HG03520 (cell line): ENCODE measurements around the gene LTA.
"Not testable (repeated sequence)": the region's sequence is repeated elsewhere in the genome, so short reads cannot be mapped to it uniquely, and the experiment has no call there.

ENCODE experiments used
- ATAC-seq: cut with Tn5 transposase; IDR thresholded peaks from one replicate; pipeline ENCODE4 v1.9.1; 2021; ENCODE audit warnings: mild to moderate bottlenecking, moderate library complexity; ENCODE audit not compliant: unreplicated experiment

The LTA gene

DNA sequence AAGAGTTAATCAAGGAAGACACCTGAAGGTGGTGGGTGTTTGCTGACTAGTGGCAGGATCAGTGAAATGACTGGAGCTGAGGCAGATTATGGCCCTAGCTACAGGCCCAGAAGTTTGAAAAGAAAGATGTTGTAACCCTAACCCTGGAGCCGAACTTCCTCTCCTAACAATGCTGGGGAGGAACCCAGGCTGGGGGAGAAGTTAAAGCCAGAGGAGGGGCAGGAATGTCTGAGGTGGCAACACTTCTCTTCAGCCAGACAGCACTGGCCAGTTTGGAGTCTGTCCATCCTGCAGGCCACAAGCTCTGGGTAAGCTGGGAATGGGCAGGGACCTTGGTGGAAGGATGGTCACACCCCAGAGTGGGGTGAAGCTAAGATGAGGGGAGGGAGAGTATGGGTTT is 13.9 kb downstream of the LTA start, which contains the start of gene LST1:
LST1 (plus strand) TSS at position 270 of the 400 bp plus-strand sequence. CDS start 1,023 bp downstream, outside the sequence.
- ATAC-seq: no peak

DNA sequence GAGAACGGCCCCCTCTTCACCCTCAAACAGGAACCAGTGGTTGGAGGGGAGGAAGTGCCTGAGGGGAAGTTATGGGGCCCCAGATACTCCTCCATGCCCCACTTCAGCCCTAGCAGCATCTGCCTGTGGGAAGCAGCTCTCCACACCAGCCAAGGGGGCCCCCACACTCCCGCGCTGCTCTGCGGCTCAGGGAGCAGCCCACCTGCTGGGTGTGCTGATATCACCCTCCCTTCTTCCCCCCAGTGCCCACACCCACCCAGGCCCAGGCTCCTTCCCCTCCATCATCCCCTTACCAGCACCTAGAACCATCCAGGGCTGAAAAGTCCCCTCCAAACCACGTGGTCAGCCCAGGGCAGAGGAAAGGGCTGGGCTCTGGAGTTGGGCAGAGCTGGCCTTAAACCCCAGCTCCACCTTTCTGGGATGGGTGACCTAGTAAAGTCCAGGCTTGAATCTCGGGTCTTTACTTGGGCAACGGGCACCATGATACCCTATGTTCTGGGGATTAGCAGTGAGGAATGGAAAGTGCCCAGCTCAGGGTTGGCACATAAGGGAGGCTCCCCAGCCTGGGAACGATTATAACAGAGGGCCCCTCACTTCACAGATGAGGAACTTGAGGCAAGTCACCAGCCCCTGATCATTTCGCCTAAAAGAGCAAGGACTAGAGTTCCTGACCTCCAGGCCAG is 14.7 kb downstream of the LTA start:
- ATAC-seq: no peak

DNA sequence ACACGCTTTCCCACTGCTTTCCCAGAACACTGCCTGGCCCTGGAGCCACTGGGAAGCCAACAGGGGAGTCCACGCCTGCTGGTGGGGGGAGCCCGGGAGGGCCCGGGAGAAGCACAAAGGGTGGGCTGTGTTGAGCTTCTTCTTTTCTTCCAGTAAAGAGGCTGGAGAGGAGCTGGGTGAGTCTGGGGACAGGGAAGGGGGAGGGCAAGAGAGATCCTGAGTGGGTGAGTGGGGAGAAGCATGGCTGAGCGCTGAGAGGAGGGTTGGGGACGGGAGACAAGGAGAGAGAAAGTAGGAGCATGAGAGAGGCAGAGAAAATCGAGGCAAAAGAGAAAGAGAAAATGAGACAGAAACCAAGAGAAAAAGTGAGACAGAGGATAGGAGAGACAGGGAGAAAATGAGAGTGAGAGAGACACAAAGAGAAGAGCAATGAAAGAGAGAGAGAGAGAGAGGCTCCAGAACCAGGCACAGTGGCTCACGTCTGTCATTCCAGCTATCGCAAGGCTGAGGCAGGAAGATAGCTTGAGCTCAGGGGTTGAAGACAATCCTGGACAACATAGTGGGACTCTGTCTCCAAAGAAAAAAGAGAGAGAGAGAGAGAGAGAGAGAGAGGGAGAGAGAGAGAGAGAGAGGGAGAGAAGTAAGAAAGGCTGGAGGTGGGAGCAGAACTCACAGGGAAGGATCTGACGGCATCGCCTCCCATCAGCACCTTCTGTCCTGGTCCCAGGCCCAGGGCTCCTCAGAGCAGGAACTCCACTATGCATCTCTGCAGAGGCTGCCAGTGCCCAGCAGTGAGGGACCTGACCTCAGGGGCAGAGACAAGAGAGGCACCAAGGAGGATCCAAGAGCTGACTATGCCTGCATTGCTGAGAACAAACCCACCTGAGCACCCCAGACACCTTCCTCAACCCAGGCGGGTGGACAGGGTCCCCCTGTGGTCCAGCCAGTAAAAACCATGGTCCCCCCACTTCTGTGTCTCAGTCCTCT is 16.0 kb downstream of the LTA start:
- no peak for ATAC-seq

- no peak for ATAC-seq
Observed at GRCh38 chr6:31588871-31589650, 17.0 kb downstream of the LTA start.

- not testable (repeated sequence) for ATAC-seq
Observed at GRCh38 chr6:31590691-31591090, 18.6 kb downstream of the LTA start.

DNA sequence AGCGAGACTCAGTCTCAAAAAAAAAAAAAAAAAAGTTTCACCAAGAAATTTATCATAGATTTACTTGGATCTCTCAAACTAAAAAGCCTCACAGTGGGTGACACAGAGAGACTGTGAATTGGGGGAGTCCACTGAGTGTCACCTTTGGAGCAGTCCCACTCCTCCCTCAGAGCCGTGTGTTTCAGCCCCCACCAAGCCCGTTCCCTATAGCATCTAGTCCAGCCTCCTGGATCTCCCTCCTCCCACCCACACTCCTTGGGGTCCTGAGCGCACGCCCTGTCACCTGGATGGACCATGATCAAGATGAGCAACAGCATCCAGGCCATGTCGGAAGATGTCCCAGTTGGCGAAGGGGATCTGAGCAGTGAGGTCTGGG is 20.3 kb downstream of the LTA start:
- no peak for ATAC-seq

DNA sequence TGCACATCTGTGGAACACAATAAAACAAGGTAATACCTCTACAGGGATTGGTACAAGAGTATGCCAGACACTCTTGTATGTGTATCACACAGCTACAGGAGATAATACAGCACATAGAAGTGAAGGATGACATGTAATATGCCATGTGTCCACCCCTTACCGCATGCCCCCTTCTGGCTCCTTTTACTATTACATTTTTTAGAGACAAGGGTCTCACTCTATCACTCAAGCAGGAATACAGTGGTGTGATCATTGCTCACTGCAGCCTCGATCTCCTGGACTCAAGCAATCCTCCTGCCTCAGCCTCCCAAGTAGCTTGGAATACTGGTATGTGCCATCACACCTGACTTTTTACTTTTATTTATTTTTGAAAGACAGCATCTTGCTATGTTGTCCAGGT is 24.9 kb downstream of the LTA start:
- no peak for ATAC-seq

DNA sequence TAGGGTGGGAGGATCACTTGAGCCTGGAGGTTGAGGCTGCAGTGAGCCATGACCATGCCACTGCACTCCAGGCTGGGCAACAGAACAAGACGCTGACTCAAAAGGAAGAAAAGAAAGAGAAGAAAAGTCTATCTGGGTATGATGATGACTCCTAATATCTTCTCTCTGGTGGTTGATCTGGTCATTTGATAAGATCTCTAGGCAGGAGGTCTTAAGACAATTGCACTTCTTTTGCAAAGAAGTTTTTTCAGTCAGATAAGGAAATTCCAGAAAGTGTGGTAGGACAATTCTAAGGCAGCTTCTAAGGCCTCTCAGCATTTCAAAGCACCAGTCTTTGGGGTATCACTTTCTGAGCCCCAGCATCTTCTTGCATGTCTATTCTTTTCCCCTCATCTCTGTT is 35.2 kb downstream of the LTA start:
- no peak for ATAC-seq

GRCh38 chr6:31609519-31610406 is 37.7 kb downstream of the LTA start:
- no peak for ATAC-seq

DNA sequence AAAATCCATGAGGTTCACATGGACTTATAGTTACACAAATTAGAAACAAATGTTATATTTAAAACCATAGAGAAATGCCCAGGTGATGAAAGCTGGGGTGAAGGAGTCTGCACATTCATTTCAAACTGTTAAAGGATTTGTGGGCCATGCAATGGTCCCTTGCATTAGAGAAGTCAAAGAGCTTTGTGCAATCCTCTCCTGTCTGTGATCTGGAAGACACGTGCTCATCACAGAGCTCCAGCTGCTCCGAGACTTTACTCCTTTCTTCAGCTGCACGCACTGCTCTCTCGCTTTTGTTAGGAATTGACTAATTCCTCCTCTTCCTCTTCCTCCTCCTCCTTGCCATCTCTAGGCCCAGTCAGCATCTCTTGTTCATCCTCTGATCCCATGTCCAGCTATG is 38.9 kb downstream of the LTA start:
- ATAC-seq: no peak

DNA sequence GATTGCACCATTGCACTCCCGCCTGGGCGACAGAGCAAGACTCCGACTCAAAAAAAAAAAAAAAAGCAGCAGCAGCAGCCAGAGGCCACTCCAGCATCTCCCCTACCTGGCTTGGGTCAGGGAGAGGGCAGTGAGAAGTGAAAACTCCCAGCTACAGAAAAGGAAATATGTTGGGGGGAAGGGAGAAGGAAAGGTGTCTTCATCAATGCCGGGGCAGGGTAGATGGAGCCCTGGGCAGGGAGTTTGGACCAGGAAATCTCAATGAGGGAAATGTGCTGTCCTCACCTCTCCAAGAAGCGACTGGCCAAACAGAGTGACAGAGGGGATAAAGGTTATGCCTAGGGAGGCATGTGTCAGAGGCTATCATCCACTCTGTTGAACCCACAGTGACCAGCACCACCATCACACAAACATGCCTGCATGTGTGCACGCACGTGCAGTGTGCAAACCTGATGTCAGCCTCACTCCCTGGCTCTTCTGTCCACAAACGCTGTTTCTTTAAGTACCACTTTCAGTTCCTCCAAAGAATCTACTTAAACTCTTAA is 42.1 kb downstream of the LTA start:
- no peak for ATAC-seq

DNA sequence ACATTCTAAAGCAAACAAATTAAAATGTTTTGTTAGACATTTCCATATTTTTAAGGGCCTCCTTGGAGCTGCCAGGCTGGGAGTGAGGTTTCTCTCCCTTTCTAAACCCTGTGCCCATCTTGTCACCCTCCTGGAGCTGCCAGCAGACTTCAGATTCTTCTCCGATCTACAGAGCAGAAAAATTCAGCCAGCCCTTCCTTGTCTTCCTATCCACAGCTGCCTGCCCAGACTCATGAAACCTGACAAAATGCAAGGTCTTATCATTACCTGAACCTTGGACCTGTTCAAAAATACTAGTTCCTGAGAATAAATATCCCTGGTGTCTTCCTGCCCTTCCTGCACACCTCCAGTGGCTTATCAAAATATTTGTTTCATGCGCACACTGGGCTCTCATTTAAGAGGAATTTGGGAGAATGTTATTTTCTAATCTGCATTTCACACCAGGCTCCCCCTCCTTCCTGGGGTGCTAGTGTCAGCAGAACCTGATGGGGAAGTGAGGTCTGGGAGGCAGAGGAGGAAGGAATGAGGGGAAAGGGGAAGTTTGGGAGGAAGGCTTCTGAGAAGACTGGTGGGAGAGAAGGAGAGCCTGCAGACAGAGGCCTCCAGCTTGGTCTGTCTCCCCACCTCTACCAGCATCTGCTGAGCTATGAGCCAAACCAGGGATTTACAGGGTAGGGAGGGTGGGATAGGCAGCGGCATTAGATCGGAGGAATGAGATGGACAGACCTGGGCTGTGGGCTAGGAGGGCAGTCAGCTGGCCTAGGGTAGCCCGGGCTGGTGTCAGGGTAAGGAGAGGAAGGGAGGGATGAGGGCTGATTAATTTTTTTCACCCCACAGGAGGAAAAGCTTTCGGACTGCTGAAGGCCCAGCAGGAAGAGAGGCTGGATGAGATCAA is 42.8 kb downstream of the LTA start, which contains the start of gene AIF1:
AIF1 (plus strand) TSS at position 551 of the 895 bp plus-strand sequence; CDS start at position 647, 96 bp downstream.
- ATAC-seq: no peak

DNA sequence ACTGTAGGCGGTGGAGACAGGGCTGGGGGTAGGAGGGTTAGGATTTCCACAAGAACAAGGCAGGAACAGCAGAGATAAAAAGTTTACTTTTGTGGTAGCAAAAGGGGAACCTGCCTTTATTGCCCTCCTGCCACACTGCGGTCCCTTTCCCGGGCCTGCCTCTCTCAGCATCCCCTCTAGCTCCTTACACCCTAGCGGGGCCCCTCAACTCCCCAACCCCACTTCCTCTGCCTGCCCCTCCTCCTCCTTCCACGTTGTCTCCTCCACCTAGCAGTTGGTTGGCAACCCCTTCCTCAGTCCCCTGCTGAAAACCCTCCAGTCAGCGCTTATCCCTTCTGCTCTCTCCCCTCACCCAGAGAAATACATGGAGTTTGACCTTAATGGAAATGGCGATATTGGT is 43.7 kb downstream of the LTA start:
- no peak for ATAC-seq

DNA sequence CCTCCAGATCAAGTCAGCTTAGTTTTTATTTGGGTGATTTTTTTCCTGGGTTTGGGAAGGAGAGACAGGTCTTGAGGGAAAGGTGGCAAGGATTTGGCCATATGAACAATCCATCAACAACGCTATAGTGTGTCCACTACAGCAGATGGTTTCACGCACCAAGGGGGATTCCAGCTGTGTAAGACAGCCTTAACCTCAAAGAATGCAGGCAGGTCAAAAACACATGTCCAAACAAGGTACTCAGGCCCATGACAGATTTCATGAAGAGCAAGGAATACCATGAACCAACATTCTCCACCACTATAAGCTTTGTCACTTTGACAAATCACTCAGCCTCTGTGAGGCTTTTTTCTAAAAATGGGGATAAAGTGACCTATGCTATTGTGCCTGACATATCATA is 44.9 kb downstream of the LTA start:
- ATAC-seq: no peak

GRCh38 chr6:31619805-31620585 is 47.9 kb downstream of the LTA start:
- peak; percentile 67 for ATAC-seq

DNA sequence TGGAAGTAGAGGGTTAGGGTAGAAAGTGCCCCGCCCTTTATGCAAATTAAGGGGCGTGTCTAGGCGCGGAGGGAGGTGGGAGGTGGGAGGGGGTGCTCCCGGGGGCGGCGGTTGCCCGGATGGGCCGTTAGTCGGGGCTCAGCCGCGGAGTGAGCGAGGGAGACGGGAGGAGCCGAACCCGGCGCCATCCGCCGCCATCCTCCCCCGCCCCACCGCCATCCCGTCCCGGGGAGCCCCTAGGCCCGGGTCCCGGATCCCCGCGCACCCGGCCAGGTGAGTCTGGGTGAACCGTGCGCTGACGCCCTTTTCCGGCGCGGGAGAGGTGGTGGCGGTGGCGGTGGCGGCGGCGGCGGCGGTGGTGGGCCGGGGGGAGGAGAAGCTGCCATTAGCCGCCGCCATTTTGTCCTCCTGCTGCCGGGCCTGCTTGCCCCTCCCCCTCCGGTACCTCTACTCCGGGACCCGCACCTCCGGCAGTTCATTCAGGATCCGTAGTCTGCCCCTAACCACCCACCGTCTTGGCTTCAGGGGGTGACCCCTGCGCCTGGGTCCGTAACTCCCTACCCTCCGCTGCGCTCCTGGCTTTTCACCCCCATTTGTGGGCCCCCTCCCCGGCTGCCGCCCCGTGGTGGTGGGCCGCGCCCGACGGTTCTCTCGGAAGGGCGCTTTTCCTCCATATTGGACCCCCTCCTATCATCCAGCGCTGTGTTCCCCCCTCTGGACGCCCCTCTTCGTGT is 48.7 kb downstream of the LTA start, which contains the start of gene PRRC2A:
PRRC2A (plus strand) TSS at position 130 of the 734 bp plus-strand sequence. CDS start 2,075 bp downstream, outside the sequence.
- ATAC-seq: peak; percentile 37

DNA sequence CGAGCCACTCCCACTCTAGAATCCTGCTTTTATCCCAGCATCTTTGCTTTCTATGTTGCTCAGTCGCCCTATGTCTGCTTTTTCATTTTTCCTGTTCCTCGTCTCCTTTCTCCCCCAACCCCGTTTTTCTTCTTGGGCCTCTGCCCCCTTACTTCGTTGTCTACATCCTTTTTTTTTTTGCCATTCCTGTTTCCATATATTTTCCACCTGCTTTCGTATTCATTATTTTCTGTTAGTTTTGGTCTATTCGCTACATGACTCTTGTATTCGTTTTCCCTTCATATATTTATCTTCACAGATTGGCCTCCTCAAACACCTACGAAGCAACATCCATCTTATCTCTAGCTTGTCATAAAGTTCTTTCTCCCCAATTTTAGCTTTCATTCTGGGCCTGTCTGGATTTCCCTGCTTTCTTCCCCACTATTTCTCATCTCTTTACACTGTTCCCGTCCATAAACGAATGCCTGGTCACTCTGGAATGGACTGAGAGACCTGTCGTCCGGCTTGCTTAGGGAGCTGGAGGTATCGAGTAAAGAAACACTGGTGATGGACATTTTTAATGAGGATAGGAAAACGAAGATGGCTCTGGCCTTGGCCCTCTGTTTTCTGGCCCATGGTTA is 49.3 kb downstream of the LTA start:
- ATAC-seq: no peak
